Ovary (tissue), 9 donors: ENCODE results near the gene MGAT4B. TPM values are rescaled to one million over a fixed set of nuclear protein-coding genes. Genes with fewer than 3 reads are reported as not detected.

Experiments used
- DNase-seq, 5 donors: peaks; one replicate each; pipeline ENCODE4 v3.0.0-alpha.2; 2019 to 2020
- H3K27ac ChIP-seq, 2 donors: fragments of 200-600 bp; one replicate each; pipeline versions ENCODE4 v1.5.1 to v1.8.0; 2019 to 2022
- H3K27me3 ChIP-seq: fragments of 200-600 bp; one replicate; pipeline ENCODE4 v1.8.0; 2022
- H3K36me3 ChIP-seq: fragments of 200-600 bp; sonication (generic); one replicate; pipeline ENCODE4 v1.5.1; 2019
- H3K4me1 ChIP-seq: one replicate; pipeline ENCODE4 v1.8.1; 2013; ENCODE audit warnings: mild to moderate bottlenecking, moderate library complexity; ENCODE audit not compliant: insufficient read depth
- H3K4me3 ChIP-seq: fragments of 200-600 bp; sonication (generic); one replicate; pipeline ENCODE4 v1.5.1; 2017
- H3K9me3 ChIP-seq, 2 donors: fragments of 200-600 bp in 1 of 2; sonication (generic) in 1 of 2; one replicate each; pipeline versions ENCODE4 v1.5.1 to v1.8.1; 2013 to 2019; ENCODE audit warnings: mild to moderate bottlenecking in 1 of 2, moderate library complexity in 1 of 2
- CTCF ChIP-seq, 3 donors: fragments of 450-650 bp in 2 of 3; fragments of 200-600 bp in 1 of 3; IDR thresholded peaks; one replicate each; pipeline versions ENCODE4 v1.5.1 to v1.8.0; 2016 to 2022; ENCODE audit warnings: antibody characterized with exemption in 3 of 3, mild to moderate bottlenecking in 1 of 3
- EP300 ChIP-seq: sonication (generic); formaldehyde crosslinking; IDR thresholded peaks from one replicate; pipeline ENCODE4 v1.6.1; 2017; ENCODE audit warnings: antibody characterized with exemption
- POLR2A ChIP-seq: fragments of 450-650 bp; IDR thresholded peaks from one replicate; pipeline ENCODE4 v1.6.1; 2017; ENCODE audit warnings: antibody characterized with exemption, mild to moderate bottlenecking, moderate library complexity
- WGBS, 3 donors: extraction: QIAGEN DNeasy Blood & Tissue Kit in 1 of 3; methylation state at CpG; one replicate each; pipeline versions ENCODE4 v1.1.5 to v1.1.7; 2013 to 2017; 5-methylcytosine and 5-hydroxymethylcytosine counted together
- intact Hi-C, 4 donors: fragments of 100-400 bp; cut with DNase I; formaldehyde crosslinking; loops; one replicate each; pipeline versions ENCODE4 v1.11.0 to v1.15.1; 2022 to 2023
- microRNA counts: library from miRNA; unstranded; fragments of <30 nt; microRNA quantifications from one replicate; lab custom pipeline; 2016
- microRNA-seq, 3 donors: library from miRNA; unstranded; fragments of <30 nt; microRNA quantifications; one replicate each; pipeline versions ENCODE4 to v1.2.0, GENCODE V29; 2019 to 2020
- polyA plus RNA-seq, 2 donors: library from polyadenylated mRNA; stranded (reverse); fragments of 200-250 nt in 1 of 2; fragments of 350-450 nt in 1 of 2; fragmentation: Illumina TruSeq in 1 of 2; extraction: RNeasy Lipid Tissue Mini Kit (QIAGEN cat#74804) in 1 of 2; gene quantifications; one replicate each; pipeline ENCODE4 v1.2.3, GENCODE V29; 2013 to 2014
- small RNA-seq: library from RNA; depleted of rRNA; stranded (forward); fragments of <200 nt; gene quantifications from one replicate; pipeline ENCODE3, GENCODE V24; 2016
- total RNA-seq, 7 donors: library from RNA; depleted of rRNA in 2 of 7; stranded (reverse); fragments of >200 nt in 2 of 7; fragmentation: NEBNext Ultra II Directional in 3 of 7; extraction: Animal tissue kit (Norgen Biotek cat#: 25700) in 3 of 7; gene quantifications; one replicate each; pipeline versions ENCODE4 v1.1.0 to v1.2.4, GENCODE V29; 2016 to 2023
- donor health status: DM: no; HTN: no; CAD: no; lungs with moderate emphysema.
- donor health status: DM: no; HTN: no; CAD: no.
- donor health status: Bipolar disorder and iron deficiency.
- donor health status: DM: yes; HTN: yes; CAD: no.
- donor health status: DM: no; HTN: no; CAD: no.
- donor health status: DM: yes; HTN: yes; CAD: no.

MGAT4B gene
- total and polyA plus RNA-seq, 9 donors: 51.0 to 102 (median 65.6) TPM

DNA sequence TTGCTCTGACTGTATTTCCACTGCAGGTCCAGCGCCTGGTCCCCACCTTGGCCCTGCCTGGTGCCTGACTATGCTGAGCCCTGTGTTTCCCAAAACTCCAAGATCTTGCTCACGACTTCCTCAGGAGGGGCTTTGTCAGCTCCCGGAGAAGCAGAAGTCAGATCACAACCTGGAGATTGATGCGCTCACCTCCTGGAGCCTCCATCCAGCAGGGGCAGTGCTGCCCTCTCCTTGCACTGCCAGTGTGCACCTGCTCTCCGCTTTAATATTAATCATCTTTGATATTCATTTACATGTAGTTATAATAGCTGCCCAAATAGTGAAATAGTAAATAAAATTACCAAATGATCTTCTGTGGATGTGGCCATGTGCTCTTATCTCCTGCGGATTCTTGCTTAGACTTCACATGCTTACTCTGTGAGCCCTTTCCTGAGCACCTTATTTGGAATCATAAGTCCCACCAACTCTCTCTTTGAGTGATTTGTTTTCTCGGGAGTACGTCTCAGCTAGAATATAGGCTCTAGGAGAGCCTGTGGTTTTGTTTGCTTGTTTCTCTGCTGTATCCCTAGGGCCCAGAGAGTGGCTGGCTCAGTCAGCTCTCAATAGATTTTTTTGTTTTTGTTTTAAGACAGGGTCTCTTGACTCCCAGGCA lies 56.7 kb downstream of the MGAT4B start:
- WGBS, 3 donors: 74 to 85% (median 79%) methylated on average over 8 of the region's 8 CpGs
- peak in 1 of 5 donors; percentile 3 for DNase-seq
- Histone ChIP-seq H3K27ac (no peak overlapping the region), H3K9me3 (no peaks in the 10 kb centered on the region), H3K4me3 (no peak overlapping the region), H3K27me3 (no peaks in the 10 kb centered on the region), H3K36me3 (no peaks in the 10 kb centered on the region), H3K4me1 (peaks cover 12% of the 10 kb centered on the region)
- intact Hi-C loops: no loop called here
- TF ChIP-seq POLR2A: no peak
- TF ChIP-seq CTCF (IDR thresholded peaks at IDR 0.05): no peak
- TF ChIP-seq EP300: no peak

GRCh38 chr5:179747811-179748210 lies 58.9 kb downstream of the MGAT4B start:
- H3K4me3 ChIP-seq: no peak overlapping the region
- H3K36me3 ChIP-seq: no peaks in the 10 kb centered on the region
- intact Hi-C loops: no loop called here
- no peak overlapping the region for H3K27ac ChIP-seq
- no peaks in the 10 kb centered on the region for H3K9me3 ChIP-seq
- H3K27me3 ChIP-seq: no peaks in the 10 kb centered on the region
- TF ChIP-seq POLR2A (no peak), CTCF (IDR thresholded peaks at IDR 0.05) (no peak), EP300 (no peak)
- DNase-seq: no peak
- H3K4me1 ChIP-seq: peaks cover 7% of the 10 kb centered on the region
- 72 to 86% (median 86%) methylated on average over 3 of the region's 3 CpGs for WGBS, 3 donors

MicroRNAs within 50 kb of the gene (microRNA counts, 767-probe panel; counts per million panel counts)
- microRNA hsa-miR-1229 (lab: Ali Mortazavi, UCI): 530 counts per million, percentile 78 among the panel's probes with 10 or more counts

Small RNA genes lying within 50 kb of the gene (microRNA-seq; reads per million reads assigned to microRNA genes)
- 1.1 to 1.5 (median 1.1) reads per million in 3 donors for gene MIR1229

Small RNA genes lying within 50 kb of the gene (small RNA-seq; reads per million reads assigned to genes)
- gene MIR1229 (not detected), gene RF00019 (not detected)

Other genes starting within 250 kb of the MGAT4B start
- 100 to 1,000 TPM; 416 to 679 (median 577) TPM for gene HNRNPH1, start 183.2 kb downstream of the MGAT4B start, total RNA-seq
- 100 to 1,000 TPM; 243 to 354 TPM for gene HNRNPH1, start 183.2 kb downstream of the MGAT4B start, polyA plus RNA-seq
- gene CBY3, start 125.8 kb downstream of the MGAT4B start, total RNA-seq: under 1 TPM in 1 of 7 donors, not detected in 6; 0.65 TPM
- gene CBY3, start 125.8 kb downstream of the MGAT4B start, polyA plus RNA-seq: not detected
- 100 to 1,000 TPM; 228 to 683 (median 573) TPM for gene CANX, start 107.9 kb downstream of the MGAT4B start, total RNA-seq
- gene CANX, start 107.9 kb downstream of the MGAT4B start, polyA plus RNA-seq: 100 to 1,000 TPM; 176 to 688 TPM
- 10 to 100 TPM; 18.4 to 40.1 (median 33.6) TPM for gene MAML1, start 74.0 kb downstream of the MGAT4B start, total RNA-seq
- 10 to 100 TPM; 19.0 to 20.2 TPM for gene MAML1, start 74.0 kb downstream of the MGAT4B start, polyA plus RNA-seq
- gene LTC4S, start 12.9 kb downstream of the MGAT4B start, total RNA-seq: 10 to 100 TPM in 6 of 7 donors, 1 to 10 TPM in 1; 7.5 to 43.5 (median 20.6) TPM
- 10 to 100 TPM in 1 of 2 donors, not detected in 1; 11.7 TPM for gene LTC4S, start 12.9 kb downstream of the MGAT4B start, polyA plus RNA-seq
- gene SQSTM1, start 14.0 kb upstream of the MGAT4B start, total RNA-seq: 100 to 1,000 TPM; 257 to 457 (median 337) TPM
- gene SQSTM1, start 14.0 kb upstream of the MGAT4B start, polyA plus RNA-seq: 100 to 1,000 TPM; 125 to 265 TPM
- gene MRNIP, start 52.0 kb upstream of the MGAT4B start, total RNA-seq: 10 to 100 TPM; 46.2 to 61.1 (median 50.3) TPM
- gene MRNIP, start 52.0 kb upstream of the MGAT4B start, polyA plus RNA-seq: 10 to 100 TPM; 26.9 to 59.3 TPM
- 100 to 1,000 TPM in 2 of 7 donors, 10 to 100 TPM in 5; 48.3 to 121 (median 87.8) TPM for gene TBC1D9B, start 101.0 kb upstream of the MGAT4B start, total RNA-seq
- gene TBC1D9B, start 101.0 kb upstream of the MGAT4B start, polyA plus RNA-seq: 10 to 100 TPM; 66.2 to 67.4 TPM